AG10803 (cell line): Measurements from ENCODE around the gene FGFBP3.

ENCODE experiments used
- DNase-seq: peaks from one replicate; pipeline ENCODE4 v3.0.0; 2010; ENCODE audit warnings: low read depth
- H3K4me3 ChIP-seq: 2 replicates; pipeline ENCODE4 v1.5.1; 2011; ENCODE audit warnings: mild to moderate bottlenecking, low read length, control low read depth
- CTCF ChIP-seq: conservative IDR thresholded peaks from 2 replicates; pipeline ENCODE4 v1.5.1; 2011; ENCODE audit warnings: mild to moderate bottlenecking, low read length, control low read depth, inconsistent platforms

The FGFBP3 gene

DNA sequence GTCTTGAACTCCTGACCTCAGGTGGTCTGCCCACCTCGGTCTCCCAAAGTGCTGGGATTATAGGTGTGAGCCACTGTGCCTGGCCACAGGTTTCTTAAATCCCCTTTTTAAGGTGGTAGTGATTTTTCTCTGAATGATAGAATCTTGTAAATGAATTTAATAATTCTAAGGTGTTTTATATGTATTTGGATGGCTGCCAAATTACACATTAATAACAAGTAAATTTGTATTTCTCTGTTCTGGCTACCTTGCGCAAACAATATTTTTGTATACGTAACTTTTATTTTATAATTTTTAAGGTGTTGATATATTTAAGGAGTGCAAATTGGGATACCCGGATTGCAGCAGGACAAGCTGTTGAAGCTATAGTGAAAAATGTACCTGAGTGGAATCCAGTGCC lies 30.4 kb upstream of the FGFBP3 start:
- DNase-seq: no peak
- H3K4me3 ChIP-seq: no peak overlapping the region
- no peak for TF ChIP-seq CTCF

DNA sequence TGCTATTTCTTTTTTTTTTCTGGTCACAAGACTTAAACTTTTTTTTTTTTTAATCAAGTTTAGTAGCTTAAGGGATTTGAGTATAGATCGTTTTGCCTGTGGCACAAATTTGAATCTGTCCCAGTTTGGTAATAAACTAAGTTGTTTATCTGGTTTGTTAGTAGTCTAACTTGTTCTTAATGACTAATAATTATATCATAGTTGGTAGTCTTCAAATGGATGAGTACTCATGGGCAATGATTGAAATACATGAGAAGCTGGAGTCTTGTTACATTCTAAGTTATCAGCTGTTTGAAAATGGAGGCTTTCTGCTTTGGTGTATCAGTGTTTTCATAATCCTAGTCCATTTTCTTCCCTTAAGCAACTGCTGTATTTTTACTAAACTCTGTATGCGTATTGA lies 26.6 kb upstream of the FGFBP3 start:
- no peak overlapping the region for H3K4me3 ChIP-seq
- no peak for TF ChIP-seq CTCF
- DNase-seq: no peak

- DNase-seq: no peak
- no peak overlapping the region for H3K4me3 ChIP-seq
- TF ChIP-seq CTCF: no peak
Observed at GRCh38 chr10:91932737-91933136, 23.5 kb upstream of the FGFBP3 start.

- no peak for TF ChIP-seq CTCF
- H3K4me3 ChIP-seq: no peak overlapping the region
- DNase-seq: no peak
Observed at GRCh38 chr10:91931526-91932190, 22.4 kb upstream of the FGFBP3 start.

GRCh38 chr10:91930939-91931338 lies 21.7 kb upstream of the FGFBP3 start:
- no peak for TF ChIP-seq CTCF
- no peak for DNase-seq

DNA sequence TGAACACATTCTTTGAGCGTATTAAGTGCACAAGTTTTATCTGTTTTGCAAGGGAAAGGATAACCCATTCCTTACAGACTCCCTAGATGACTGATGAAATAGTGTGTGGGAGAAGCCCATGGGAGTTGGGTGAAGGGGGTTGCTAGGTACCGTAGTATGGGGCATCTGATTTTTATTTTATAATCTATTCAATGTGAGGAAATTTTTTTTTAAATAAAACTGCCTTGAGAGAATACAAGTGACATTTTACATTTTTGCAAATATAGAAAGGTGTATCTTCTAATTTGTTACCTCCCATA lies 15.7 kb upstream of the FGFBP3 start:
- H3K4me3 ChIP-seq: peak overlapping the region; percentile 84
- DNase-seq: peak; percentile 56
- TF ChIP-seq CTCF: no peak

More at GRCh38 chr10:91930939-91931338, 21.7 kb upstream of the FGFBP3 start:
- H3K4me3 ChIP-seq: no peak overlapping the region

GRCh38 chr10:91924212-91925021 lies 15.1 kb upstream of the FGFBP3 start:
- peak overlapping the region; percentile 84 for H3K4me3 ChIP-seq
- DNase-seq: no peak
- no peak for TF ChIP-seq CTCF
